Fibroblast of skin of right biceps (primary cell): ENCODE results near the gene OR52J3.

ENCODE experiments used
- DNase-seq: peaks from one replicate; pipeline ENCODE4 v3.0.0-alpha.2; 2013

Gene OR52J3

DNA sequence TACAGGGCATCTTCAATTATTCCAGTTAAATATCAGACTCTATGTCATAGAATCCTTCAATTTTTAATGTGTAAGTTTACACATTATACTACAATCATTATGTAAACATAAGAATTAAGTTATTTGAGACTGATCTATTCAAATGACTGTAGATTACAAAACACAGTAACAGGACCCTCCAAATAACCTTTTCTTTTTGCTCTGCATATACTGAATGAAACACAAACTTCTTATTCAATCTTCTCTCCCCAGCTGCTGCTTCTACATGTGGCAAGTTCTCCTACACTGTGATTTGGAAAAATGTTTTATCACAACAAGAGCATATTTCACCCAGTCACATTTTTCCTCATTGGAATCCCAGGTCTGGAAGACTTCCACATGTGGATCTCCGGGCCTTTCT, at the start of gene OR52J3:
Gene OR52J3, plus strand, starts transcription at position 301 of the 400 bp plus-strand sequence. Its CDS starts 0 bp downstream, at position 301.
- DNase-seq, result no peak

DNA sequence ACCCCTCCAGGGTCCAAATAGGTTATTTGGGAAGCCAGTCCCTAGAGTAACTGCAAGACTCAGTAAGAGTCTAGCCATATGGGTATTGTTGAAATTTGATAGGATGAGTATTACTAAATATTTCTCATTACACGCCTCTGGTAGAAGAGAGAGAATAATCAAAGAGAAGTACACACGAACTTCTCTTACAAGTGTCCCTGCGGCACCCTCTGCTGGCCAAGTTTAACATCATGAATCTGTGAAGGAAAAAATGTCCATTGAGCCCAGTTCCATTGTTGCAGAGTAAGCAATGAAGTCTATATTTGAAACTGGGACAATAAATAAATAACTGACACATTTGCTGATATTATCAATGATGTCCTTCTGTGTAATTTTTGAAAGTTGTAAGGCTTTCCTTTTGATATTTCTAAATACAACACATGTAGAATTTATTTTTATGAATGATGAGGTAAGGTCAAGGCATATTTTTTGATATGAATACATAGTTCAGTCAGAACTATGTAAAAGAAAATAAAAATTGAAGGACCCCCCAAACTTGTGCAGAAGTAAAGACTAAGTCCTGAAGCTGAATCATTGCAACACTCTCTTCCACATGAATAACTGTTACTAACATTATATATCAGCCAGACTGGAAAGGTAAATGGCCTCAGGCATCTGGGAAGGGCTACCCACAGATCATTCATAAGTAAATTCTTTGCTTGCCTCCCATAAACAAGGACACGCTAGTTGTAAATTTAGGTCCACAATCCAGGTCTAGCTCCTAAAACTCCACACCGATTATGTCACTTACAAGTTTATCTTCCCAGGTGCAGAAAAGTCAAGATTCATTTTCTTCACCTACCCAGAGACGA, 41.7 kb upstream of the OR52J3 start:
- peak; percentile 48 for DNase-seq

DNA sequence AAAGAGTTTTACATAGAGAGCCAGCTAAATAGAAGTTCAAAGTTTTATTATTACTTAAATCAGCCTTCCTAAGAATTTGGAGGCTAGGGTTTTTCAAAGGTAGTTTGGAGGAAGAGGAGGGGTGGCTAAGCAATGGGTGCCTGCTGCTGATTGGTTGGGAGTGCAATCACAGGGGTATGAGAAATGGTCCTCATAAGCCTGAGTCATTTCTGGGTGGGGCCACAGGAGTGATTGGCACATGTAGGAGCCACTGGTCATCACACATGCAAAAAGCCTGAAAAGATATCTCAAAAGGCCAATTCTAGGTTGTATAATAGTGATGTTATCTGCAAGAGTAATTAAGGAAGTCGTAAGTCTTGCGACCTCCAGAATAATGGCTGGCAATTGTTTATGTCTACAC, 38.8 kb upstream of the OR52J3 start:
- DNase-seq, result no peak

DNA sequence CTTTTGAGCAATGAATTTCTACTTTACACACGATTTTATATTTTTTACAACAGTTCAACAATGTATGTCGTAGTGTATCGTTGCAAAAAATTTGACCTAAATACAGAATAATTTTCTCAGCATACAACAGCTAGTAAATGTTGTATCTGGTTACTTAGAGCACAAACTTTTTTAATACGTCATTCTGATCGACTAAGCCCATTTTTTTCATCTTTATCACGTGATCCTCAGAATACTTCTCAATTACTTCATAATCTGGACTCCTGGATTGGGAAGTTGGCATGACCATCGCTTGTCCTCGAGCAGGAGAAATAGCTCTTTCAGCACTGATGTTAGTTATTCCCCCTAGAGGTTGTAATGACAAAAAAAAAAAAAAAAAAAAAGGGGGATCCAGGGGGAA, 35.1 kb upstream of the OR52J3 start:
- DNase-seq, result no peak

DNA sequence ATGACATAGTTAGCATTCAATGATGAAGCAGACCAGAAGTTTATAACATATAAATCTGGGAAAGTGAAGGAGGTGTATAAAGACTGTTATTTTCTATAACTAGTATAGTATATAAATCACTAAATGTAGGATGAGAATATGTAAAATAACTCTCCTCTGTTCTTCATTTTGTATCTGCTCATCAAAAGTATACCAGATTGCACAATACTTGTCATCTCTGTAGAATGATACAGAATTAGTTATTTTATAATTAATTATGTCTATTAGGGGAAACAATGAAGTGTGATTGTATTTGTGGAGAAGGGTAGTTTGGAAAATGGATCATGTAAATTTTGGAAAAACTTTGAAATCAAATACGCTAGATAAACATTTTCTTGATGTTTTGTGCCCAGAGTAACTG, 33.3 kb upstream of the OR52J3 start:
- DNase-seq, result no peak

DNA sequence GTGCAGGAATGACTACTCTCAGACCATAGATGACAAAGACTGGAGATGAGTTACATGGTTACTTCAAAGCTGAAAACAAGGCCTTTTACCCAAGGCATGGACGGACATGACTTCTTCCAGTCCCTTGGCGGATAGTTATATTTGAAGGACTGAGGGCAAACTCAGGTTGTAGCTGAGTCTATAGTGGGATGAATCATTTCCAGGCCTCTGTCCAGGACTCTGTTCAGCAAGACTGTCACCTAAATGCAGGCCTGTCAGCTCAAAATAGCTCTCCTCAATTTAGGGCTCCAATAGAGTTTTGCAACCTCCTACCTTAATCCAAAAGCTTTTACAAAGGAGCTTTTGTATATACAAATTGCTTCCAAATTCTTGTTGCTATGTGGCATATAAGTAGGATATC, 24.3 kb upstream of the OR52J3 start:
- DNase-seq, result no peak

DNA sequence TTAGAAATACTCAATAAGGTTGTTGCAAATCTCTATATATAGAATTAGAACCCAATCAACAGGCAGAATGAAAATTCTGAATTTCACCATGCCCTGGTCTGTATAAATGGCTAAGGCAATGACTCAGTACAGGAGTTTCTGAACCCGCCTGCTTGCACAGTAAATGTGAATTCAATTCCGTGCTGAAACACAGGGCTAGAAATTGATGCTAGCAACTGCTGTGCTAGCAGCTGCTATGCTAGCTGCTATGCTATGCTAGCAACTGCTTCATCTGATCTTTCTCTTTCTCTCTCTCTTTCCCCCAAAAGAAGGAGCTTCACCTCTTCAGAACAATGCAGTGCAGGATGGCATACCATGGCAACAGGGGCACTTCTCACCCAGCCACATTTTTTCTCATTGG, 9.7 kb upstream of the OR52J3 start:
- DNase-seq, result no peak

DNA sequence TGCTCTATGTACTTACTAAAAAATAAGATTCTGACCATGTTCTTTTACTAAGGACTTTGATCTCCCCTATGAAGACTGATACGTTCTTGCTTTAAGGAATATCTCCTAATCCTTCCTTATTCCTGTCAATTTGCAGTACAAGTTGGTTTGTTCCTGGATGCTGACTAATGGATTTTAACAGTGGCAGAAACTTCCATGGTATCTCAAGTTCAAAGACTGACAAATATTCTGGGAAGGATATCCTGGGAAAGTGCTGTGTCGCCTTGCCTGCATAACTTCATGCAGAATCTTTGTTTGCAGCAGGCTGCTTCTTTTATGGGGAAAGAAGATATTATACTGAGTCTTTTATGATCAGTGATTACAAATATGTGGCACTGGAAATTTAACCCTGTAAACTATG, 8.4 kb upstream of the OR52J3 start:
- no peak for DNase-seq

DNA sequence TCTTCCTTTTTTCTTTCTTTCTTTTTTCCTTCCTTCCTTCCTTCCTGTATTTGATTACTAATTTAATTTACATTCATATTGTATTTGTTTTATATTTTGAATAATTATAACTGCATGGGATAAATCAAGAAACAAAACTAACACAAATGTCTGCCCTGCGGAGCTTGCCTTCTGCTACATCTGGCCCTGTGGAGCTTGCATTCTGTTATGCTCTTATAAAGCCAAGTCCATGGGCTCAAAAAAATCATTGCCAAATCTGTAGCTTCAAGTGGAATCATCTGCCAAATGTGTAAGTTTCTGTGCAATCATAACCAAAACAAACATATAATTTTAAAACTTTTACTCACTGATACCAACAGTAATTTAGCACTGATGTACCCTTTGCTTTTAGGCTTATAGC, 8.0 kb upstream of the OR52J3 start:
- DNase-seq, result no peak

DNA sequence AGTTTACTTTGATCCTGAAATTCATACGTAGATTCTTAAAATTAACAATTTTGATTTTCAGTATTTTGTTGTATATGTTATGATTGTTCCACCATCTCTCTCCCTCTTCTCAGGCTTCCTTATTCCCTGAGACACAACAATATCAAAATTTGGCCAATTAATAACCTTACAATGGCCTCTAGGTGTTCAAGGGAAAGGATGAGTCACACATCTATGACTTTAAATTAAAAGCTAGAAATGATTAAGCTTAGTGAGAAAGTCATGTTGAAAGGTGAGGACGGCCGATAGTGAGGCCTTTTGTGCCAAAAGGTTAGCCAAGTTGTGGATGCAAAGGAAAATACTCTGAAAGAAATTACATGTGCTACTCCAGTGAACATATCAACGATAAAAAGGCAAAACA, 5.5 kb upstream of the OR52J3 start:
- no peak for DNase-seq

DNA sequence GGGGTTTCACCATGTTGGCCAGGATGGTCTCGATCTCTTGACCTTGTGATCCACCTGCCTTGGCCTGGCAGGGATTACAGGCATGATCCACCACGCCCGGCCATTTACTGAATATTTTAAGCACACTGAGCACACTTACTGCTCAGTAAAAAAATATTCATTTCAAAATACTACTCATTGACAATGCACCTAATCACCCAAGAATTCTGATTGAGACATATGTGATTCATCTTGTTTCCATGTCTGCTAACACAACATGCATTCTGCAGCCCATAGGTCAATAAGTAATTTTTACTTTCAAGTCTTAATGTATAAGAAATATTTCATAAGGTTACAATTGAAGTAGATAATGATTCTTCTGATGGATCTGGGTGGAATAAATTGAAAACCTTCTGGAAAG, 4.2 kb upstream of the OR52J3 start:
- peak; percentile 6 for DNase-seq

DNA sequence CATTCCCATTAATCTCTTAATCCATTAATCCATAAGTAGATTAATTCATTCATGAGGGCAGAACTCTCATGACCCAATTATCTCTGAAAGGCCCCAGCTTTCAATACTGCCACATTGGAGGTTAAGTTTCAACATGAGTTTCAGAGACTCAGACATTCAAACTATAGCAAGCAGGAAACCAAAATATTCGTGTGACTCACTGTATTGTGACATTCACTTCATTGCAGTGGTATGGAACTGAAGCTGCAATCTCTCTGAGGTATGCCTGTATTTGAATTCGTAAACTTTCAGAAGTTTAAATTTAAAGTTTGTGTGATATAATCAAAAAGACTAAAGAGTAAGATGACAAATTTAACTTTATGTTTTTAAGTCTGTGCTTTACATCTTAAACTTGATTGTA, 2.9 kb upstream of the OR52J3 start:
- peak; percentile 64 for DNase-seq

DNA sequence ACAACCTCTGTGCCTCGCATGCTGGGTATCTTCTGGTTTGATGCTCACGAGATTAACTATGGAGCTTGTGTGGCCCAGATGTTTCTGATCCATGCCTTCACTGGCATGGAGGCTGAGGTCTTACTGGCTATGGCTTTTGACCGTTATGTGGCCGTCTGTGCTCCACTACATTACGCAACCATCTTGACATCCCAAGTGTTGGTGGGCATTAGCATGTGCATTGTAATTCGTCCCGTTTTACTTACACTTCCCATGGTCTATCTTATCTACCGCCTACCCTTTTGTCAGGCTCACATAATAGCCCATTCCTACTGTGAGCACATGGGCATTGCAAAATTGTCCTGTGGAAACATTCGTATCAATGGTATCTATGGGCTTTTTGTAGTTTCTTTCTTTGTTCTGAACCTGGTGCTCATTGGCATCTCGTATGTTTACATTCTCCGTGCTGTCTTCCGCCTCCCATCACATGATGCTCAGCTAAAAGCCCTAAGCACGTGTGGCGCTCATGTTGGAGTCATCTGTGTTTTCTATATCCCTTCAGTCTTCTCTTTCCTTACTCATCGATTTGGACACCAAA, 516 bp downstream of the OR52J3 start:
- no peak for DNase-seq

DNA sequence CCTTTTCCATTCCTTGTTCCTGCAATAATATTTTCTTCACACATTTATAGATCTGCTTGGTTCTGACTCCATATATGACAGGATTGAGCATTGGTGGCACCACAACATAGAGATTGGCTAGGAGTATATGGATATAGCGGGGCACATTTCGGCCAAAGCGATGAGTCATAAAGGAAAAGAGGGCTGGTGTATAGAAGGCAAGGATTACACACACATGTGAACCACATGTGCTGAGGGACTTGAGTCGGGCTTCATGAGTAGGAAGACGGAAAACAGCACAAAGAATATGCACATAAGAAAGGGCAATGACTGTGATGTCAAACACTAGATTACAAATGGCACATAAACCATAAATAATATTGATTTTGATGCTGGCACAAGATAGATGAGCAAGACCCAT, 12.4 kb downstream of the OR52J3 start:
- peak; percentile 11 for DNase-seq

DNA sequence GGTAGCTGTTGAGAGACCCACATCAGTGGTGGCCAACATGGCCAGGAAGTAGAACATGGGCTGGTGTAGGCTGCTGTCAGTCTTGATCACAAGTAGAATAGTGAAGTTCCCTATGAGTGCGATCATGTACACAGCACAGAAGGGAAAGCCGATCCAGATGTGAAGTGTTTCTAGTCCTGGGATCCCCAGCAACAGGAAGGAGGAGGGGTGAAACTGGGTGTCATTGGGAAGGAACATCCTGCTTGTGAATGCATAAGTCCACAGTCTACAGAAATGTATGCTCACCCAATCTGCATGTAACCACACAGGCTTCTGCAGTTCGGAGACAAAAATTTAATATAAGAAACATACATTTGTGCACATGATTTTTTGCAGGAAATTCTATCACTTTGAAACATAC, 13.1 kb downstream of the OR52J3 start, which contains the start of gene OR52E2:
Gene OR52E2, minus strand, starts transcription at position 237 of the 400 bp plus-strand sequence. Its CDS starts 0 bp downstream, at position 237.
- DNase-seq, result no peak

DNA sequence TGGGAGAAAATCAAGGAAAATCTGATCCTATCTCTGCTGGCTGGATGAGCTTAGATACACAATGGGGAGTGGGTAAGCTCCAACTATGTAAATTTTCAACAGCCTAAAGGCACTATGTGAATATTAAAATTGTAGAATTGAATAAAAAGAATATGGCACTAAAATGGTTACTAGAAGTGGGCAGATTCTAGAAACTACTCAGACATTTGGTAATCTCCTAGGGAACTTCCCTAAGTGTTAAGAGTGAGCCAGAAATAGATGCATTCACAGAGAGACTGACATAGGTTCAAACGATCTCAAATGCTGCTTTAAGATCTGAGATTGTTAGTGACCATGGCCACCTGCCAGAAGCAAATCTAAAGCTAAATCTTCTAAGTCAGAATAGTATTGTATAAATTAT, 18.7 kb downstream of the OR52J3 start:
- DNase-seq, result no peak

DNA sequence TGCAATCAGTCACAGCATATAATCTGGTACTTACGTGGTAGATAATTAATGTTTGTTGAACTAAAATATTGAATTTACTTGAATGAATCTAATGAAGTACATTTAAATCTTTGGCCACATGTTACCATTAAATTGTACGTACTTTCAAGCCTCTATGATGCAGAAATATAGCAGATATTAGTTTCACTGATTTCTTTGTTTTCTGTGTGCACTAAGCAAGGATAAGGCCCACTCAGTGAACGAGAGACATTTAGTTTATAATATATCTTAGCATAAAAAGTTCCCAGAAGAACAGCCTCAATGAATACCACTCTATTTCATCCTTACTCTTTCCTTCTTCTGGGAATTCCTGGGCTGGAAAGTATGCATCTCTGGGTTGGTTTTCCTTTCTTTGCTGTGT, 22.9 kb downstream of the OR52J3 start, which contains the start of gene OR52E1:
Gene OR52E1, plus strand, starts transcription at position 301 of the 400 bp plus-strand sequence.
- no peak for DNase-seq

DNA sequence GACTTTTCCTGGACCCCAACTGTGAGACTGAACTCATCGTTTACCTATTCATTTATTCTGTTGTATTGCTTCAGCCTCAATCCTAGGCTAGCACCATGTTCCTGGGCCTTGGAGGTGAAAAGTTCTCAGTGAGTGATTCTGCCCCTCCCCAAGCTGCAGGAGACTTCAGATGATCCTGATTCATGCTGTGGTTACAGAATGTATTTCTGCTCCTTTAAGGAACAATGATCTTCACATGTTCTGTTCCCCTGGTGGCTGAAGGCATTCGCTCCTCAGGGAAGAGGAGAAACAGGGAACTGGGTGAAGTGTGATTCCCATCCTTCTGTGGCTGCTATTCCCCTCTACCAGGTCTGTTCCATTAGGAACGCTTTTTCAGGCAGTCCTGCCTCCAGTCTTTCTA, 25.5 kb downstream of the OR52J3 start:
- DNase-seq, result peak; percentile 16

DNA sequence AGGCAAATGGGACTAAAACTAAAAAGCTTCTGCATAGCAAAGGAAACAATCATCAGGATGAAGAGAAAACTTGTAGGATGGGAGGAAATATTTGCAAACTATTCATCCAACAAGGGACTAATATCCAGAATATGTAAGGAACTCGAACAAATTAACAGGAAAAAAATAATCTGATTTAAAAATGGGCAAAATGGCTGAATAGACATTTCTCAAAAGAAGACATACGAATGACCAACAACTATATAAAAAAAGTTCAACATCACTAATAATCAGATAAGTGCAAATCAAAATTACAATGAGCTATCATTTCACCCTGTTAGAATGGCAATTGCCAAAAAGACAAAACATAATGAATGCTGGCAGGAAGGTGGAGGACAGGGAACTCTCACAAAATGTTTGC, 35.1 kb downstream of the OR52J3 start:
- DNase-seq, result no peak

DNA sequence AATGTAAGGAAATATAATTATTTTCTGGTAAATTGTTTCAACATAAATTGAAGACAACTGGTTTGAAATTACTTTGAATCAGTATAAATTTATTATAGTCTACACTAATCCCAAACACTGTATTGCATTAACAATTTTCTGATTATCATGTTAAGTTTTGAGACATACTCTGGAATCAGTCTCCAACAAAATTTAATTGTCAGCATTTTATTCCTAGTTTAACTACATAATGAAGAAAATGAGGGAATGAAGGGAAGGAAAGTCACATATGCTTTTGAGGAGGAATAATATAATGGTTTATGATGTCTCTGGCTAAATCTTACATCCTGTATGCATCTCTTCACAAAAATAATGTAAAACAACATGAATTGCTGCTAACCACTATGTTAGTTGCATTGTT, 37.3 kb downstream of the OR52J3 start:
- no peak for DNase-seq

DNA sequence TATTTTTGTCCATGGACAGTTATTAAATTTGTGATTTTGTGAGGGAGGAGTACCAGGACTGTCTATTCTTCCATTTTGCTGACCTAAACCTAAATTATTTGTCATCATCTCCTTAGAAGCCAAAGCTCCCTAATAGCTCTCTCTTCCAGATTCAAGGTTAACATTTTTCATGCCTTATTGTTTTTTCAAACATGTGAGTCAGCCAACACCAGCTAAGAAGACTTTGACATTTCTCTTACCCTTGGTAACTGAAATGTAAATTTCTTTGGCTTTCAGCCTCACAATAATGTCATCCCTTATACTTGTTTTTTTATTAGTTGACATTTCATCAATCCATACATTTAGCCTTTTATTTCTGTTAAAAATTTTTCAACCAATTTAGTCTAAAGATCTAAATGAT, 42.2 kb downstream of the OR52J3 start:
- no peak for DNase-seq

DNA sequence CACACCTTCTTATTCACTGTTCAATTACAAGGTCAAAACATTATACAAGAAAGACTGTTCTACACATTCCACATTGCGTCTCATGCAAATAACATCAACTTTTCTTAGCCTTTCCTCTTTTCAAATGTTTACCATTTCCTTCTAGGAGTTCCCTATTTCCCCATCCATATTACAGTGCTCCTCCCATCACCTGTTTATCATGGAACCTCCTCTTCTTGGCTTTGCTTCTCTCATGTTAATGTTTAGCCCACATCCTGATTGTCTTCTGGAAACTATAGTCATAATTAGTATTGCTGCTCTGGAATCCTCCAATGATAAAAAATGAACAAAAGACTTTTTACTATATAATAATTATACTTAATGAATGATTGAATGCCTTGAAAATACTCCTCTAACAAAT, 44.3 kb downstream of the OR52J3 start:
- DNase-seq, result no peak

DNA sequence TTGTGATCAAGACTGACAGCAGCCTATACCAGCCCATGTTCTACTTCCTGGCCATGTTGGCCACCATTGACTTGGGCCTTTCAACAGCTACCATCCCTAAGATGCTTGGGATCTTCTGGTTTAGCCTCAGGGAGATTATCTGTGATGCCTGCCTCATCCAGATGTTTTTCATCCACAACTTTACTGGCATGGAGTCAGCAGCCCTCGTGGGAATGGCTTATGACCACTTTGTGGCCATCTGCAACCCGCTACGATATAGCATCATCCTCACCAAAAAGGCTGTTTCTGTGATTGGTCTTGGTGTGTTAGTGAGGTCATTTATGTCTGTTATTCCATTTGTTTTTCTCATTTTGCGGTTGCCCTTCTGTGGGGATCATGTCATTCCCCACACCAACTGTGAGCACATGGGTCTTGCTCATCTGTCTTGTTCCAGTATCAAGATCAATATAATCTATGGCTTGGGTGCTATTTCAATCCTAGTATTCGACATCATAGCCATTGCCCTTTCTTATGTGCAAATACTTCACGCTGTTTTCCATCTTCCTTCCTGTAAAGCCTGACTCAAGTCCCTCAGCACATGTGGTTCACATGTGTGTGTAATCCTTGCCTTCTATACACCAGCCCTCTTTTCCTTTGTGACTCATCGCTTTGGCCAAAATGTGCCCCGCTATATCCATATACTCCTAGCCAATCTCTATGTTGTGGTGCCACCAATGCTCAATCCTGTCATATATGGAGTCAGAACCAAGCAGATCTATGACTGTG, 46.7 kb downstream of the OR52J3 start:
- peak; percentile 31 for DNase-seq

DNA sequence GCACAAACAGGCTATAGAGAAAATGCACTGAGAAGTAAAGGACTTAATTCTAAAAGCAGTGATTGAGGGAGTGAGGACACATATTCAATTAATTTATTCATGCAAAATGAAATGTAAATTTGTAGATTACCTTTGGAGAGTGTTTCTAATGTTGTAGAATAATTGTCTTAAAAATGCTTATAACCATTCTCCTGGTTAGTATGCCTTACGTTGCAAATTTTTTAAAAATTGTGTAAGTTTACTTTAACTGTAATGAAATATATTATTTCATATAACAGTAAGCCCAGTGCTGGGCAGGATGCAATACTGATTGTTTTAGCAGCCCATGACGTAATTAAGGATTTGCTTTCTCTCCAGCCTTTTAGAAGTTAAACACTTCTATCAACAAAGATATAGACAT, 49.7 kb downstream of the OR52J3 start:
- DNase-seq, result no peak
